Neural crest cell (in vitro differentiated cells): ENCODE data around the gene SNHG17. TPM values are rescaled to one million over a fixed set of nuclear protein-coding genes. Genes with fewer than 3 reads are reported as not detected.
"Not testable (repeated sequence)": the region's sequence is repeated elsewhere in the genome, so short reads cannot be mapped to it uniquely, and the experiment has no call there.

Source experiments
- DNase-seq: peaks from one replicate; pipeline ENCODE4 v3.0.0; 2021; ENCODE audit warnings: low read depth, mixed read lengths, low spot score
- H3K27ac Mint-ChIP-seq: one replicate; pipeline ENCODE4 v1.8.0; 2021; ENCODE audit warnings: mild to moderate bottlenecking, mixed read lengths; ENCODE audit not compliant: unreplicated experiment
- H3K27me3 Mint-ChIP-seq: 2 replicates; pipeline ENCODE4 v1.8.0; 2021; ENCODE audit warnings: low read depth, mild to moderate bottlenecking, mixed read lengths
- H3K36me3 Mint-ChIP-seq: 2 replicates; pipeline ENCODE4 v1.8.0; 2021; ENCODE audit warnings: low read depth, mild to moderate bottlenecking, mixed read lengths
- H3K4me1 Mint-ChIP-seq: 2 replicates; pipeline ENCODE4 v1.8.0; 2021; ENCODE audit warnings: mixed read lengths
- H3K4me3 Mint-ChIP-seq: one replicate; pipeline ENCODE4 v1.8.0; 2021; ENCODE audit warnings: mild to moderate bottlenecking, mixed read lengths
- H3K9me3 Mint-ChIP-seq: 2 replicates; pipeline ENCODE4 v1.8.0; 2021; ENCODE audit warnings: mixed read lengths
- total RNA-seq: library from RNA; stranded (reverse); gene quantifications from 2 replicates; pipeline ENCODE4 v1.2.1, GENCODE V29; 2021
- TF ChIP-seq, protein P1 (sequence below): fragments of 200-600 bp; sonication (generic); conservative IDR thresholded peaks from 2 replicates; pipeline ENCODE4 v1.5.0; 2021; ENCODE audit warnings: antibody characterized with exemption, mild to moderate bottlenecking

The SNHG17 gene
- total RNA-seq, 1 donor from 2014 or later = 65.5 TPM

GRCh38 chr20:38387953-38388352 lies 47.2 kb downstream of the SNHG17 start:
- TF ChIP-seq, protein P1, sequence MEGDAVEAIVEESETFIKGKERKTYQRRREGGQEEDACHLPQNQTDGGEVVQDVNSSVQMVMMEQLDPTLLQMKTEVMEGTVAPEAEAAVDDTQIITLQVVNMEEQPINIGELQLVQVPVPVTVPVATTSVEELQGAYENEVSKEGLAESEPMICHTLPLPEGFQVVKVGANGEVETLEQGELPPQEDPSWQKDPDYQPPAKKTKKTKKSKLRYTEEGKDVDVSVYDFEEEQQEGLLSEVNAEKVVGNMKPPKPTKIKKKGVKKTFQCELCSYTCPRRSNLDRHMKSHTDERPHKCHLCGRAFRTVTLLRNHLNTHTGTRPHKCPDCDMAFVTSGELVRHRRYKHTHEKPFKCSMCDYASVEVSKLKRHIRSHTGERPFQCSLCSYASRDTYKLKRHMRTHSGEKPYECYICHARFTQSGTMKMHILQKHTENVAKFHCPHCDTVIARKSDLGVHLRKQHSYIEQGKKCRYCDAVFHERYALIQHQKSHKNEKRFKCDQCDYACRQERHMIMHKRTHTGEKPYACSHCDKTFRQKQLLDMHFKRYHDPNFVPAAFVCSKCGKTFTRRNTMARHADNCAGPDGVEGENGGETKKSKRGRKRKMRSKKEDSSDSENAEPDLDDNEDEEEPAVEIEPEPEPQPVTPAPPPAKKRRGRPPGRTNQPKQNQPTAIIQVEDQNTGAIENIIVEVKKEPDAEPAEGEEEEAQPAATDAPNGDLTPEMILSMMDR = no peak
- Mint-ChIP-seq H3K36me3 (no peaks in the 10 kb centered on the region), H3K27ac (no peak overlapping the region), H3K4me1 (no peaks in the 10 kb centered on the region), H3K4me3 (no peak overlapping the region), H3K9me3 (no peaks in the 10 kb centered on the region), H3K27me3 (no peaks in the 10 kb centered on the region)
- DNase-seq = no peak

- Mint-ChIP-seq H3K4me3 (no peak overlapping the region), H3K9me3 (no peaks in the 10 kb centered on the region), H3K27me3 (peaks cover 3% of the 10 kb centered on the region), H3K4me1 (no peaks in the 10 kb centered on the region), H3K36me3 (no peaks in the 10 kb centered on the region), H3K27ac (no peak overlapping the region)
- no peak for DNase-seq
- TF ChIP-seq, protein P1 = no peak
These were observed 48.3 kb downstream of the SNHG17 start for GRCh38 chr20:38386851-38387250.

GRCh38 chr20:38386004-38386403 lies 49.1 kb downstream of the SNHG17 start:
- no peak overlapping the region for H3K27ac Mint-ChIP-seq

GRCh38 chr20:38383147-38383546 lies 52.0 kb downstream of the SNHG17 start:
- Mint-ChIP-seq H3K9me3 (no peaks in the 10 kb centered on the region), H3K4me3 (no peak overlapping the region), H3K27ac (no peak overlapping the region), H3K27me3 (peaks cover 3% of the 10 kb centered on the region), H3K4me1 (no peaks in the 10 kb centered on the region), H3K36me3 (no peaks in the 10 kb centered on the region)
- DNase-seq = no peak
- TF ChIP-seq, protein P1 = no peak

More at GRCh38 chr20:38386004-38386403, 49.1 kb downstream of the SNHG17 start:
- TF ChIP-seq, protein P1 = no peak
- no peaks in the 10 kb centered on the region for H3K4me1 Mint-ChIP-seq
- H3K27me3 Mint-ChIP-seq = peaks cover 3% of the 10 kb centered on the region
- H3K9me3 Mint-ChIP-seq = no peaks in the 10 kb centered on the region
- no peak overlapping the region for H3K4me3 Mint-ChIP-seq
- H3K36me3 Mint-ChIP-seq = no peaks in the 10 kb centered on the region
- DNase-seq = no peak

DNA sequence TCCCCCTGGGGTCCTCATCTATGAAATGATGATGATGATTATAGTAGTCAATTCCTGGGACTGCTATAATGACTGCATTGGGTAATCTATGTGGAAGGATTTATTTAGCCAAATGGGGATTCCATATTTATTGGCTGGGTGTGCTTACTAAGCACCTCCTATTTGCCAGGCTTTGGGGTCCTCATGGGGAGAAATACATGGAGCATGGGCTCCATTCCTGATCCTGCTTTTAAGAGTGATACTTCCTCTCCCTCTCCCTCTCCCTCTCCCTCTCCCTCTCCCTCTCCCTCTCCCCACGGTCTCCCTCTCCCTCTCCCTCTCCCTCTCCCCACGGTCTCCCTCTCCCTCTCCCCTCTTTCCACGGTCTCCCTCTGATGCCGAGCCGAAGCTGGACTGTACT lies 57.3 kb downstream of the SNHG17 start:
- not testable (repeated sequence) for DNase-seq, H3K27me3 Mint-ChIP-seq, H3K36me3 Mint-ChIP-seq, H3K4me3 Mint-ChIP-seq, H3K9me3 Mint-ChIP-seq, H3K4me1 Mint-ChIP-seq, H3K27ac Mint-ChIP-seq

GRCh38 chr20:38377039-38377685 lies 58.0 kb downstream of the SNHG17 start:
- H3K4me3 Mint-ChIP-seq = no peak overlapping the region
- H3K36me3 Mint-ChIP-seq = no peaks in the 10 kb centered on the region
- H3K27me3 Mint-ChIP-seq = peaks cover 2% of the 10 kb centered on the region
- no peak overlapping the region for H3K27ac Mint-ChIP-seq
- TF ChIP-seq, protein P1 = no peak
- no peak for DNase-seq
- H3K9me3 Mint-ChIP-seq = no peaks in the 10 kb centered on the region
- H3K4me1 Mint-ChIP-seq = no peaks in the 10 kb centered on the region
